ES-I3 (cell line): Measurements from ENCODE around the gene LRRC58.
"Not testable (repeated sequence)": the region's sequence is repeated elsewhere in the genome, so short reads cannot be mapped to it uniquely, and the experiment has no call there.

Experiments
- H3K36me3 ChIP-seq: 2 replicates; pipeline ENCODE4 v1.6.1; 2013; ENCODE audit warnings: mild to moderate bottlenecking, low read length, control low read depth, moderate library complexity; ENCODE audit not compliant: insufficient read depth
- H3K4me1 ChIP-seq: 2 replicates; pipeline ENCODE4 v1.6.1; 2013; ENCODE audit warnings: mild to moderate bottlenecking, control low read depth, low read length; ENCODE audit not compliant: insufficient read depth
- H3K9ac ChIP-seq: 2 replicates; pipeline ENCODE4 v1.6.1; 2013; ENCODE audit warnings: low read depth, mild to moderate bottlenecking, low read length, moderate library complexity
- H3K9me3 ChIP-seq: 2 replicates; pipeline ENCODE4 v1.6.1; 2013; ENCODE audit warnings: mild to moderate bottlenecking, low read length, moderate library complexity; ENCODE audit not compliant: control insufficient read depth, insufficient read depth

The LRRC58 gene

DNA sequence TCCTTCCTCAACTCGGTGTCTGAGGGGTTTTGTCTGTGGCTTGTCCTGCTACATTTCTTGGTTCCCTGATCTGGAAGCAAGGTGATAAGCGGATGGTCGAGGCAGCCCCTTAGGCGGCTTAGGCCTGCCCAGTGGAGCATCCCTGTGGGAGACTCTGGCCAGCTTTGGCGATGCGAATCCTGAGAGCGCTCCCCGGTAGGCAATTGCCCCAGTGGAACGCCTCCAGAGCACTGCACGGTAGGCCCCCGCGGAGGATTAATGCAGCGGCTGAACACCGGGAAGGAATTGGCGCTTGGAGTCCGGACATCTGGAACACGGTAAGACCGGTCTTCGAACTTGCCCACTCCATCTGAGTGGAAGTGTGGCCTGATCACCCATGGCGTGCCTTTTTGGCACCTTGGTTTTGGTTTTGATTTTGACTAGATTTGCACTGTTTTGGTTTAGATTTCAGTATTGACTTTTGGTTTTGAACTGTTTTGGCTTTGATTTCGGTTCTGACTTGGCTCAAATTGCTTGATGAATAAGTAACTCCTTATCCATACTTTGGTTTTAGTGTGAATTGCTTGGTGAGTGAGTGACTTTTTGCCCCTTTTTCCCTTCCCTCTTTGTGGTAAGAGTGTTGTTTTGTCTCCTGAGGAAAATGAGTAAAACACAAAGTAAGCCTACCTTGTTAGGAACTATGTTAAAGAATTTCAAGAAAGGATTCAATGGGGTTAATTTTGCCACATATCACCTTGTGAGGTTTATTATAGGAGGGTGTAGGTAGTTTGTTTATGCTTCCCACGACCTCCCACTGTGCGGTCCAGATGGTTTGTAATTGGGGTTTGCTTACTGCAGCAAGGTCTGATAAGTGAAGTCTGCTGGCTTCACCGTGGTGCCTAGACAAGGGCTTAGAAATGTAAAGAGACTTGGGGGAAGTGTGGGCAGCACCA is 37.0 kb downstream of the LRRC58 start:
- Histone ChIP-seq H3K9me3 (no peaks in the 10 kb centered on the region; the same call in none of the 2 replicates), H3K36me3 (no peaks in the 10 kb centered on the region), H3K4me1 (no peaks in the 10 kb centered on the region), H3K9ac (no peak overlapping the region)

DNA sequence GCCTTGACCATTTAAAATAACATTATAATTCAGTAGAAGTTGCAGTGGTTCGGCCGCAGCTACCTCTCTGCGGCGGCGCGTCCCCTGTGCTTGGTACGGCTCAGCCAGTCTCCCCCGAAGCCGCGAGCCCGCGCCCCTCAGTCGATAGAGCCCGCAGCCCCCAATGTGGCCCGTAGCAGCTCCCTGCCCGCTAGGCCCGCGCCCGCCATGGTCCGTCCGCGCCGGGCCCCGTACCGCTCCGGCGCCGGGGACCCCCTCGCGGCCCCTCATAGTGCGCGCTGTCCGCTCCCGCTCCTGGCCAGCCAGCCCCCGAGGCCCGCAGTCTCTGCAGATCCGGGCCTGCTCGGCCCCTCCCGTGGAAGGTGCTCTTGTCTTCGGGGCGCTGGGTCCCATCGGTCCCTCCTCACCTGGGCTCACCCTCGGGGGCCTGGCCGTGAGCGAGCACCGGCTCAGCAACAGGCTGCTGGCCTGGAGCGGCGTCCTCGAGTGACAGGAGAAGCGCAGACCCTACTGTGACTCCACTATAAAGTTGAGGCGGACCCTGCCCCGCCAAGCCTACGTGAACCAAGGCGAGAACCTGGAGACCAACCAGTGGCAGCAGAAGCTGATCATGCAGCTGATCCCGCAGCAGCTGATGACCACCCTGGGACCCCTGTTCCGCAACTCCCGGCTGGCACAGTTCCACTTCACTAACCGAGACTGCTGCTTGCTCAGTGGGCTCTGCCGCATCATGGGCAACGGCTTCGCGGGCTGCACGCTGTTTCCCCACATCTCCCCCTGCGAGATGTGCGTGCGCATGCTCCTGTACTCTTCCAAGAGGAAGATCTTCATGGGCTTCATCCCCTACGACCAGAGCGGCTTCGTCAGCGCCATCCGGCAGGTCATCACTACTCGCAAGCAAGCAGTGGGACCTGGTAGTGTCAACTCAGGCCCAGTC is 42.4 kb downstream of the LRRC58 start:
- Histone ChIP-seq H3K9ac (no peak overlapping the region), H3K36me3 (no peaks in the 10 kb centered on the region), H3K4me1 (no peaks in the 10 kb centered on the region), H3K9me3 (no peaks in the 10 kb centered on the region)

DNA sequence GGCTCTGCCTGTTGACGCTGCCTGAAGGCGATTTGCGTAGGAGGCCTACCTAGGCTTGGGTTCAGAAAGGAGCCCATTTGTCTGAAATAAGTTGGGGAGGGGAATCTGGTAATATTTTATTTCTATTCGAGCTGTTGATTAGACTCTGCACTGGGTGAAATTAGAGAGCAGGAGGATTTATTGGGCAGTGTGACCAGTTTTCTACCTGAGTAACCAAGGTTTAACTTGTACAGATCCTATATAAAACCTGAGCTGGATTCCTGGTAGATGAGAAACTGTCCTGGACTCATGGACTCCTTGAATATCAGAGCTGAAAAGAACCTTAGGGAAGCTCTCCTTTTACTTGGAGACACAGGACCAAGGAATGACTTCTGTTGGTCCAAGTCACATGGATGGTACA is 44.5 kb downstream of the LRRC58 start:
- no peak overlapping the region for H3K9ac ChIP-seq
- no peaks in the 10 kb centered on the region for H3K9me3 ChIP-seq
- H3K4me1 ChIP-seq: no peaks in the 10 kb centered on the region
- H3K36me3 ChIP-seq: no peaks in the 10 kb centered on the region

DNA sequence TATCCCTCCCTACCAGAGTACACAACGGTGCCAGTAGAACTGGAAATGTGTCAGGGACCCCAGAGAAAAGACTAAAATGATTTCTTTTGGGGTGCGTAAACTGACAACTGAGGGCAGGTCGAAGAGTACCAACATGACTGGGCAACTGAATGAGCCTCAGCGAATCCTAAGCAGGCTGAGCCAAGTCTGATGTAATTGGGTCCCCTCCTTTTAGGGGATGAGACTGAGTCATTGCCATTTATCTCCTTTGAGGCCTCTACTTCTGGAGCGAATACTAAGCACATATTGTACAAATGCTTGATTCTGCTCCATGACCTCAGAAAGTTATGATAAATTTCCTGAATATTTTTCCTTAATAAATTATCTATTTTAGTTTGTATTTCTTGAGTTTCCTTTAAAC is 46.8 kb downstream of the LRRC58 start:
- Histone ChIP-seq H3K36me3 (no peaks in the 10 kb centered on the region), H3K9me3 (no peaks in the 10 kb centered on the region), H3K9ac (no peak overlapping the region), H3K4me1 (no peaks in the 10 kb centered on the region)

DNA sequence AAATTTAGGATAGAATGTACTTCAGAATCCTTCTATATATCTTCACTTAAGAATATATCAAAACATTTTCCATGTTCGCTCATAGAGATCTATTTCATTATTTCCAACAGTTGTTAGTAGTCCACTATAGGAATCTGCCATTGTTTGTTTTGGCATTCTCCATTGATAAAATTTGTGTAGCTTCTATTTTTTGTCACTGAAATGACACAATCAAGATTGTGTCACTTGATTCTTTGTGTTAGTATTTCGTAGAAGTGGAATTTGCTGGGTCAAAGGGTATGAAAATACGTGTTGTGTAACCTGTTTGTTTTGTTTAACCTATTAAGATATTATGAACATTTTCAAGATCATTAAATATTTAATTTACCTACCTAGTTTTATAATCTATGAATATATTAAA is 48.2 kb downstream of the LRRC58 start:
- no peak overlapping the region for H3K9ac ChIP-seq
- no peaks in the 10 kb centered on the region for H3K4me1 ChIP-seq
- H3K36me3 ChIP-seq: no peaks in the 10 kb centered on the region
- no peaks in the 10 kb centered on the region for H3K9me3 ChIP-seq

DNA sequence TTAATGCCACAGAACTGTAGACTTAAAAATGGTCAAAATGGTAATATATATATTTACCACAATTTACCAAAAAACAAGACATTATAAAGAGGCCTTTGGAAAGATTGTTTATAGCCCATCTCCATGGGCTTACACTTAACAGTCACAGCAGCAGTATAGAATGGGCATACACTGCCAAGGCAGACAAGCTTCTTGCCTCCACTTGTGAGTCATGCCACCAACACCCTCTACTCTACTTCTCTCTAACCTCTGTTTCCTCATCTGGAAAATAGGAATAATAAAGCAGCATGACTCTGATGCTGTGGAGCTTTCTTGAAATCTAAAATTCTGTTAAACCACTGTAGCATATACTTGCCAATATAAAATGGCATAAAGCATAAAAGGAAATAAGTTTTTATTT is 49.8 kb downstream of the LRRC58 start:
- Histone ChIP-seq H3K9me3 (no peaks in the 10 kb centered on the region), H3K36me3 (no peaks in the 10 kb centered on the region), H3K4me1 (no peaks in the 10 kb centered on the region), H3K9ac (no peak overlapping the region)

DNA sequence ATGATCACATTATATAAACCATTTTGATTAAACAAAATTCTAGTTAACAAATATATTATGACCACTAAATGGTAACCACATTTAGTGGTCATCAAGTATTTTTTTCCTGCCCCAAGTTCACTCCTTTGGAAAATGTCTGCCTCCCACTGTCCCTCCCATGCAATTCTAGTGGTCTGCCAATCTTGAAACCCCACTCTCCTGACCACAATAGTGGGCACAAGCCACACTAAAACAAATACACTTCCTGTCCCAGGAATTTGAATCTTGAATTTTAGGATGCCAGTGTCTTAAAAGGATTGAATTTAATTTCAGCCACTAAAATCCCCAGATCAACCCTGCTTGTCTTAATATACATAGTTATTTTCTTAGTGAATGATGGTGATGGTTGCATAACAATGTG is 50.2 kb downstream of the LRRC58 start:
- H3K36me3 ChIP-seq: no peaks in the 10 kb centered on the region
- no peaks in the 10 kb centered on the region for H3K4me1 ChIP-seq
- H3K9ac ChIP-seq: no peak overlapping the region
- H3K9me3 ChIP-seq: no peaks in the 10 kb centered on the region

DNA sequence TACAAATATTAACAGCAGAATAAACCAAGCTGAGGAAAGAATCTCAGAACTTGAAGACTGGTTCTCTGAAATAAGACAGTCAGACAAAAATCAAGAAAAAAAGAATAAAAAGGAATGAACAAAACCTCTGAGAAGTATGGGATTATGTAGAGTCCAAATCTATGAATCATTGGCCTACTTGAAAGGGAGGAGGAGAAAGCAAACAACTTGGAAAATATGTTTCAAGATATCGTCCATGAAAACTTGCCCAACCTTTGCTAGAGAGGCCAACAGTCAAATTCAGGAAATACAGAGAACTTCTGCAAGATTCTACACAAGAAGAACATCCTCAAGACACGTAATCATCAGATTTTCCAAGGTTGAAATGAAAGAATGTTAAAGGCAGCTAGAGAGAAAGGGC is 57.6 kb downstream of the LRRC58 start:
- not testable (repeated sequence) for H3K9ac ChIP-seq, H3K36me3 ChIP-seq, H3K9me3 ChIP-seq, H3K4me1 ChIP-seq

DNA sequence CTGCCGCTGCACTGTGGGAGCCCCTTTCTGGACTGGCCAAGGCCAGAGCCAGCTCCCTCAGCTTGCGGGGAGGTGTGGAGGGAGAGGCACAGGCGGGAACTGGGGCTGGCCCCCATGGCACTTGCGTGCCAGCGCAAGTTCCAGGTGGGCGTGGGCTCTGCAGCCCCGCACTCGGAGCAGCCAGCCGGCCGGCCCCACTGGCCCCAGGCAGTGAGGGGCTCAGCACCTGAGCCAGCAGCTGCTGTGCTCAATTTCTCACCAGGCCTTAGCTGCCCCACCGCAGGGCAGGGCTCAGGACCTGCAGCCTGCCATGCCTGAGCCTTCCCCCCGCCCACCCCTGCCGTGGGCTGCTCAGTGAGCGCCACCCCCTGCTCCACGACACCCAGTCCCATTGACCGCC is 59.5 kb downstream of the LRRC58 start:
- no peaks in the 10 kb centered on the region for H3K4me1 ChIP-seq
- H3K9ac ChIP-seq: no peak overlapping the region
- H3K36me3 ChIP-seq: no peaks in the 10 kb centered on the region
- no peaks in the 10 kb centered on the region; the same call in 1 of the 2 replicates for H3K9me3 ChIP-seq

DNA sequence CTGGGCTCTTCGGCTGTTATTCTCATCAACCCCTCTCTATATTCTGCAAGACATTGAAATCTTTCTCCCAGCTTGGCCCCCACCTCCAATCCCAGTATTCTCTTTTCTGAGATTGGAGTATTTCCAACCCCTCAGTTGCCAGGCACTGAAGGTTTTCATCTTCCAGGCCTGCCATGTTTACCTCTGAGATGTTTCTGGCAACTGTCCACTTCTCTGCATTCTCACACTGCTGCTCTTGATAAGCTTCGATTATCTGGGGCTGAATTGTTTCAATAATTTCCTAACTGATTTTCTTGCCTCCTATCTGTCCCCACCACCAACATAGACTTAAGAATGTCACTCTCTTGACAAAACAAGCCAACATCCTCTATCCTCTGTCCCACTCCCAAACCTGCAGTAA is 62.7 kb downstream of the LRRC58 start:
- no peaks in the 10 kb centered on the region for H3K4me1 ChIP-seq
- no peaks in the 10 kb centered on the region for H3K9me3 ChIP-seq
- no peaks in the 10 kb centered on the region for H3K36me3 ChIP-seq
- no peak overlapping the region for H3K9ac ChIP-seq

DNA sequence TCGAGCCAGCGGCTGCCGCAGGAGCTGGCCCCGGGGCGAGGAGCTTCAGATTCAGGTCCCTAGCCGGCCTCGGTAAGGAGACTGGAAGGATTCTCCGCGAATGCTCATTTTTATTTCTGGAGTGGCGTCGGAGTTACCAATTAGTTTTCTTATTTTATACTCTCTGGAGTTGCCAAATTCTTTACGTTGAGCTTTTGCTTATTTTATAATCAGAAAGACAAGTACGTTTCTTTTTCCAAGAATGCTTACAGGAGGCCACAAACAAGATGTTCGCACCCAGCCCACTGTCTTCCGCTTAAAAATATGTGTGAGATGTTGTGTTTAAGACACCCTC is 63.7 kb downstream of the LRRC58 start:
- Histone ChIP-seq H3K9me3 (no peaks in the 10 kb centered on the region), H3K9ac (peak overlapping the region; percentile 89), H3K4me1 (no peaks in the 10 kb centered on the region), H3K36me3 (no peaks in the 10 kb centered on the region)

DNA sequence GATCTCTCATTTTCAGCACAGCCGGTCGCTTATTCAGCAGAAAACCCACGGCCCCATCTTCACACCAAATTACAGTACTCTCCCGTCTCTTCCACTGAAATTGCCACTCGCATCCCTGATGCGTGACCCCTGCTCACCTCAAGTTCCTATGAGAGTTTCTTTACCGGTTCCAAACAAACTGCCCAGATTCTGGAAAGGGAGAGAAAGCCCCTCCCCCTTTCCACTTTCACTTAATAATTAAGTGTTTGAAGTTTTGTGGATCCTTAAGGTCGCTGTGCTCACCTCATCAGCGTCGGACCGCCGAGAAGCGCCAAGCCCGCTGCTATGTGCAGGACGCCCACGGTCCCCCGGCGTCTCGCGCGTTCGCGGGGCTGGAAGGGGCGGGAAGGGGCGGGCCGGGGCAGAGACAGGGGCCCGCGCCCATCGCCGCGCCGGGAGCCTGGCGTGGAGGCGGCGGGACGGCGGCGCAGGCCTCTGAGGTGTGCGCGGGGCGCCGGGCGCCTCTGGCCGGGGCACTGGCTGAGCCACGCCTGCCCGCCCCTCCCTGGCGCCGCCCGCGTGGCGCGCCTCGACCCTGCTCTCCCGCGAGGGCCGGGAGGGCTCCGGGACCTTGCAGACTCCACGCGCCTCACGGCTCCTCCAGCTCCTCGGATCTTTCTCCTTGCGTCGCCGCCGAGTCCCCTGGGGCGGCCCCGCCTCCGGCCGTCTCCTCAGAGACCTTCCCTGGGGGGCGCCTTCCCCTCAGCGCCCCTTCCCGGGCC is 64.2 kb downstream of the LRRC58 start, which contains the start of gene GPR156:
GPR156 (minus strand) TSS at position 476 of the 761 bp plus-strand sequence. CDS start 41,124 bp downstream, outside the sequence.
- no peaks in the 10 kb centered on the region for H3K36me3 ChIP-seq
- H3K9ac ChIP-seq: peak within 1 kb of the TSS; percentile 89
- H3K4me1 ChIP-seq: no peaks in the 10 kb centered on the region
- H3K9me3 ChIP-seq: no peaks in the 10 kb centered on the region

DNA sequence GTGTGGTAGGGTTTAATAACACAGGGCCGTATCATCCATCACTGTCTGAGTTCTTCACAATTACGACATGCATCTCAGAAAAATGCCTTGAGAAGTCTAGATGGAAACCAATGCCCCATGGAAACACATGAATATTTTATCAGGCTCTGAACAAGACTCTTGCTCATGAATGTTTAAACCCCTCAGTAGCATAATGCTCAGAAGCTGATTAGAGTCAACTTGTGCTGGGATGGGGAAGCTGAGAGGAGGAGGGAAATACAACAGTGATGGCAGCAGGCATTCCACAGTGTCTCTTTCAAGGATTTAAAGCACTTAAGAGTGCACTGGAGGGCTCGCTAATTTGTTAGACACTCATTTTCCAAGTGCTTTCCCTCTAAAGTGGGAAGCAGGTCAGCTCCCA is 67.9 kb downstream of the LRRC58 start:
- no peak overlapping the region for H3K9ac ChIP-seq
- H3K4me1 ChIP-seq: no peaks in the 10 kb centered on the region
- H3K9me3 ChIP-seq: no peaks in the 10 kb centered on the region
- H3K36me3 ChIP-seq: no peaks in the 10 kb centered on the region

DNA sequence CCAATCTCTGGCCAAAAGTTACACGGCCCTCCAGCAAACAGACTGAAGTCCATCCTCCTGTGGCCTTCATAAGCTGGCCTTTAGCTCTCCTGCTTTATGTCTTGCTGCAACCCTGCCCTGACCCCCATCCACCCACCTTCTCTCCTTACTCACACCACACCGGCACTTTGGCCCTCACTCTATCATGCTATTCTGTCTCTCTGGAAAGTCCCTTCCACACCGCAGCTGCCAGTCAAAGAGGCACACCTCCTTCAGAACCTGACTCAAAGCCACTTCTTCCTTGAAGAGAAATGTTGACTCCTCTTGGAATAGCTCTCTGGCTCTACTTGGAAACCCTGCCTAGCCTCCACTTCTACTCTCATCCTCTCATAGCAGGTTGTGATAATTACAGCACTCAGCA is 68.6 kb downstream of the LRRC58 start:
- H3K9ac ChIP-seq: no peak overlapping the region
- H3K36me3 ChIP-seq: no peaks in the 10 kb centered on the region
- H3K4me1 ChIP-seq: no peaks in the 10 kb centered on the region
- no peaks in the 10 kb centered on the region for H3K9me3 ChIP-seq
